ENCODE data around the gene TNFRSF18.

Gene TNFRSF18

DNA sequence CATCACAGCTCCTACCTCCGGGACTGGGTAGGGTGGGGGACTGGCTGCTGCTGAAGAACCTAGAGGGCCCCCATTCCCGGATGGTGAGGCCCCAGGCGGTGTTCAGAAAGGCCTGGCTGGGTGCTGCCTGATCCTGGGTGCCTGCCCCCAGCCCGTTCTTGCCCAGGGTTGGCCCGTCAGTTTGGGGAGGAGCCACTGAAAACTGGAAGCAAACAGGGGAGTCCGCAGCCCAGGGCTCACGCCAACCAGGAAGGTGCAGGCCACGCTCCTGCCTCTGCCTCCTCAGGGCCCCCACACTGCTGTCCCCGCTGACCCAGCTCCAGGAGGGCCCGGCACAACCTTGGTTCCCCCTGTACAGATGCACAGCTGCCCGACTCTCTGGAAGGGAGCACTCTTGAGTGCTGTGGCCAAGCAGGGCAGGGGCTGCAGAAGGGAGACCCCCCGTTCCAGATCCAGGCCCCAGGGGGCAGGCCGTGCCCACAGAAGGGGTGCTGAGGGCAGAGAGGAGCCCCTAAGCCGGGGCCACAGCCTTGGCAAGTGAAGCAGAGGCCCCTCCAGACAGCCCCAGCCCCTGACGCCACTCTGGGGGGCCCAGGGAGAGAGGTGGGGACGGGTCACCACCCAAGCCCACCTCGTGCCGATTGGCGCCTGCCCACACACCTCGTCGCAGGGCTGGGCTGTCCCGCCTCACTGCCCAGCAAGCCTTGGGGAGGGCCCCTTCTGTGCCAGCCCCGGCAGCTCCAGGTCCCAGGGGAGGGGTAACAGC lies 34.6 kb upstream of the TNFRSF18 start:
- no peak for DNase-seq (ENCODE audit: low read depth)

- no peak for DNase-seq (ENCODE audit: low read depth)
Observed at GRCh38 chr1:1240348-1240732, 33.9 kb upstream of the TNFRSF18 start.

DNA sequence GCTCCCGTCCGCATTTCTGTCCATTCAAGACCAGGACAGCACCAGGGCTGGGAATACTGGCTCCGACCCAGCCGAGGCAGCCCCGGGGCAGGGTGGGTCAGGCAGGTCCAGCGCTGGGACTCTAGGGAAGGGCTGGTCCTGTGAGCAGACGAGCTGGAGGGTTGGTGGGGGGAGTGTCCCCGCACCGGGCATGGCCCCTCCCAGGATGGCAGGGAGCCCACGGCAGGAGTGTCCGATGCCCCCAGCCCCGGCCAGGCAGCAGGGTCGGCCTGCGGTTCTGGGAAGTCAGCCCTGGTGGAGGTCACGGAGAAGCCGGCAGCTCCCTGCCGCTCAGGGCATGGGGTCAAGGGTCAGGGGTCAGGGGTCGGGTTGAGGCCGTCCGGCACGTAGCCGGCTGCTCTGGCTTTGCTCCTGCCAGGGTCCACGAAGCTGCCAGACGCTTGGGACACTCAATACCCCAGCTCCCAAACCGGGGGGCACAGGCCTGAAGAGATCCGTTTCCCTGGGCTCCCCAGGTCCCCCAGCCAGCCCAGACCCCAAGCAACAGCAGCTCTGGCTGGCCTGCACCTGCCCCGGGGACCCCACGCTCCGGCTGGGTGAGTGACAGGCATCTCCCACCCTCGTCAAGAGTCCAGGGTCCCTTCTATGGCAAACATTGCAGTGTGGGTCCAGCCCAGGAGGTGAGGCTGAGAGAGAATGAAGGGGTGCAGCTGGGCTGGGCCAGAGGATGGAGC lies 33.4 kb upstream of the TNFRSF18 start:
- DNase-seq (ENCODE audit: low read depth): no peak

GRCh38 chr1:1239227-1239613 lies 32.8 kb upstream of the TNFRSF18 start:
- no peak for DNase-seq (ENCODE audit: low read depth)

- no peak for DNase-seq (ENCODE audit: low read depth)
Observed at GRCh38 chr1:1238702-1239178, 32.3 kb upstream of the TNFRSF18 start.

DNA sequence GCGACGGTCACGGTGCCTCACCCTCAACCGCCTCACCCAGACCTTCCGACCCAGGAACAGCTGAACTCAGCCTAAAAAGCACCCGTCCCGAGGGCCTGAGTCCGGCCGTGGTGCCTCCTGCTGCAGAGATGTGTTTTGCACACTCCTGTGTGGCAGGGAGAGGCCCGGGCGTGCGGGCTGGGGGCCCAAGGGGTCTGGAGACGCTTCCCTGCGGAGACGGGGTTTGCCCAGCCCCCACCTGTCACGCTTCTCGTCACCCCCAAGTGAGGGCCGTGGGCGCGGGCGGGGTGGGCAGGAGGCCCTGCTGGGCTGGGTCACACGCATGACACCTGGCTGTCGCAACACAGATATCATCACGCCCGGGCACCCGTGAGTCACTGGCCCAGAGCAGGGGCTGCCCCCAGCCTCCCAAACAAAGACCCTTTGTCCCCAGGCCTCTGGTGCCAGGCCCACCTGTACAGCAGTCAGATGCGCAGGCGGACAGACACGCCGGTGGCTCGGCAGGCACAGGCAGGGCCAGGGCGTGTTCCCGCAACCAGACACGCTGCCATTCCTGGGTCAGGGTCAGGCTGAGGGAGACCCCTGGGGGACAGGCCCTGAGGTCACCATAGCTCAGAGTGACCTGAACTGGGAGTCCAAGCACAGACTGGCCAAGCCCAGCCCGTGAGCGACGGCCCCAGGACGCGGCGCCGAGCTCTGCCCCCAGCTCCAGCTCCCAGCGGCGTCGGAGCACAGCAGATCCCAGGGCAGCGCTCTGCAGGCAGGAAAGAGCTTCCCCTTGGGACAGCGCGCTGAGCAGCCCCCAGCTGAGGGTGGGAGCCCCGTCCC lies 31.7 kb upstream of the TNFRSF18 start:
- DNase-seq (ENCODE audit: low read depth): no peak

GRCh38 chr1:1236945-1237873 lies 30.8 kb upstream of the TNFRSF18 start:
- DNase-seq (ENCODE audit: low read depth): no peak

DNA sequence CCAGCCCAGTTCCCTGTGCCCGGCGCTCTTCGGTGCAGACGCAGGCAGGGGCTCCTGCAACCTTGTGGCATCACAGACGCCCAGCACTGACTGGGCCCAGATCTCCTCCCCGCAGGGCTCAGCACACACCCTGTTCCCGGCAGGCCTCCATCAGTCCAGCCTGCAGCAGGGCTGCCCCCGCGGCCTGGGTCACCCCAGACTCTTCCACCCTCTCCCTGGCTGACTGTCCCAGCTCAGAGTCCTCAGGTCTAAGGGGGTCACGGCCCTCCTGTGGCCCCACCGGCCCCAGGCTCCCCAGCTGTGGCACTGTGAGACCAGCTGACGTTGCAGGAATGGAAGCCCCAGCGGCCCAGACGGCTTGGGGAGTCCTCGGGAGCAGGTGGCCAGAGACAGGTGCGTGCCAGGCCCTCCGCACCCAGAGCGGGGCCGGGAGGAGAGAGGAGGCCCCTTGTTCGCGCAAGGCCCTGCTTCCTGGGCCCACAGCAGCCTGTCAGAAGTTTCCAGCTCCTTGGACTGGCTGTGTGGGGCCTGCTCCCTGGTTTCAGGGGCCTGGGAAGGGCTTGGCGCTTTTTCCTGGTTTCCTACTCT lies 29.9 kb upstream of the TNFRSF18 start:
- no peak for DNase-seq (ENCODE audit: low read depth)

DNA sequence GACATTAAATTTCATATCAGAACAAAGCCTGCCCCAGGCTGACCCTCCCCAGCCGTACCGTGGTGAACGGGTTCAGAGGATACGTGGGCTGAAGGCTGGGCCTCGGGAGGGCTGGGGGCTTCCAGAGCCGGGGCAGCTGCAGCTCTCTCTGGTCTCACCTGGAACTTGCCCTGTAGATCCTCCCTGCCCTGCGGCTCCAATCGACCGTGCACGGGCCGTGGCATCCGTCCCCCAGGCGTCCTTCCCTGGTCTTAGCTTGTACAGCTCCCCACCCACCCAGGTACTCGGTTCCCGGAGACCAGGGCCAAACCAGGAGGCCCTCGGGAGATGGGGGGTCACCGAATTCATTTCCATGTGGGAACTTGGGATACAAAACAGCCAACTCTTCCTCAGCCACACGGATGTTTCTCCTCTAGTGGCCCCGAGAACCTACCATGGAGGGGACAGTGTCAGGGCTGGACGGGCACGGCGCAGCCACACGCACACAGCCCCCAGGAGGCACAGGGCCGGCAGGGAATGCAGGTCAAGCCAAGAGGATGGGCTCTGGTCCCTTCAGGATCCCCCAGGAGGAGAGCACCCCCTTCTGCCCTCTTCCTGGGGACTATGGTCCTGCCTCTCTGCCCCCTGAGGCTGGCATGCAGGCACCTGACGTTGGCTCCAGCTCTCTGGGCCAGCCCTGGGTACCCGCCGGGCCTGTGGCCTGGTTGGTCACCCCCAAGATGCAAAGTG lies 28.8 kb upstream of the TNFRSF18 start:
- DNase-seq (ENCODE audit: low read depth): no peak

DNA sequence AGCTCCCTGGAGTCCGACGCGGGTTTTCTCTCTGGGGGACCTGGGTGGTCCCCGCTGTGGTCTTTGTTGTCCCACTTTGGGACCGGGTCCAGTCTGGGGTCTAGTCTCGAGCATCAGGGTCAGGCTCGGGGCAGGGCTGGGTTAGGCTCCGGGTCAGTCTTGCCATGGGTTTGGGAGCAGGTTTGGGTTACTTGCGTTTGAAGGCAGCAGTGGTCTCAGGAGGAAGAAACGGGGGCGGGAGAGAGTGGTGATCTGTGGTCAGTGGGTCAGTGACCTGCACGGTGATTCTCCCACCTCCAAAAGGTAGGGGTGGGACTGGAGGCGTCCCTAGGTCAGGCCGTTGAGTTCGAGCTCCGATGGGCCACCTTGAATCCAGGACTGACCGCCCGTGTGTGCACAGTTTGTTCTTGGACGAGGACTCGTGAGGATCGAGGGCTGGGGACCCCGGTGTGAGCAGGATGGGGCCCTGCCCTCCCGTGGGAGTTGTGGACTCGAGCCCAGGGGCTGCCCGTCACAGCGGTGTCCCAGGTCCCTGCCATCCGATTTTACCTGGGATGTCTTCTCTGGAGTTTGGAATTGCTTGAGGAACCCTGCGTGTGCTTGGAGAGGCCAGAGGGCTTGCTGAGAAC lies 27.9 kb upstream of the TNFRSF18 start:
- no peak for DNase-seq (ENCODE audit: low read depth)

GRCh38 chr1:1233567-1233892 lies 27.1 kb upstream of the TNFRSF18 start:
- no peak for DNase-seq (ENCODE audit: low read depth)

DNA sequence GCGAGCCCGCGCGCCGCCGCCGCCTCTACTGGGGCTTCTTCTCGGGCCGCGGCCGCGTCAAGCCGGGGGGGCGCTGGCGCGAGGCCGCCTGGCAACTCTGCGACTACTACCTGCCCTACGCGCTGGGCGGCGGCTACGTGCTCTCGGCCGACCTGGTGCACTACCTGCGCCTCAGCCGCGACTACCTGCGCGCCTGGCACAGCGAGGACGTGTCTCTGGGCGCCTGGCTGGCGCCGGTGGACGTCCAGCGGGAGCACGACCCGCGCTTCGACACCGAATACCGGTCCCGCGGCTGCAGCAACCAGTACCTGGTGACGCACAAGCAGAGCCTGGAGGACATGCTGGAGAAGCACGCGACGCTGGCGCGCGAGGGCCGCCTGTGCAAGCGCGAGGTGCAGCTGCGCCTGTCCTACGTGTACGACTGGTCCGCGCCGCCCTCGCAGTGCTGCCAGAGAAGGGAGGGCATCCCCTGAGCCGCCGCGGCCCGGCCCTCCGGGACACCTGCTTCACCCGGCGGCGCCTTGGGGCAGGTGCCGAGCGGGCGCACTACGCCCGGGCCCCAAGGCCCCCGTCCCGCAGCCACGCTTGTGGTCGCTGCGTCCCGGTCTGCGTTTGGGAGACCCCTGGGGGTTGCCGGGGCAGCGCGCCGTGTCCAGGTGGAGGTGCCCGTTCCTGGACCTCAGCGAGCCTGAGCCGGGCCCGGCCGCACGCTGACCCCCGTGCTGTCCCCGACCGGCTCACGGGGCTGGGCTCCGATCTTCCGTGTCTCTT lies 26.6 kb upstream of the TNFRSF18 start:
- no peak for DNase-seq (ENCODE audit: low read depth)

GRCh38 chr1:1232208-1232795 lies 25.9 kb upstream of the TNFRSF18 start, which contains the start of gene B3GALT6:
Gene B3GALT6 (plus strand): TSS chr1:1232237. CDS start chr1:1232279, 42 bp downstream.
- DNase-seq (ENCODE audit: low read depth): no peak

DNA sequence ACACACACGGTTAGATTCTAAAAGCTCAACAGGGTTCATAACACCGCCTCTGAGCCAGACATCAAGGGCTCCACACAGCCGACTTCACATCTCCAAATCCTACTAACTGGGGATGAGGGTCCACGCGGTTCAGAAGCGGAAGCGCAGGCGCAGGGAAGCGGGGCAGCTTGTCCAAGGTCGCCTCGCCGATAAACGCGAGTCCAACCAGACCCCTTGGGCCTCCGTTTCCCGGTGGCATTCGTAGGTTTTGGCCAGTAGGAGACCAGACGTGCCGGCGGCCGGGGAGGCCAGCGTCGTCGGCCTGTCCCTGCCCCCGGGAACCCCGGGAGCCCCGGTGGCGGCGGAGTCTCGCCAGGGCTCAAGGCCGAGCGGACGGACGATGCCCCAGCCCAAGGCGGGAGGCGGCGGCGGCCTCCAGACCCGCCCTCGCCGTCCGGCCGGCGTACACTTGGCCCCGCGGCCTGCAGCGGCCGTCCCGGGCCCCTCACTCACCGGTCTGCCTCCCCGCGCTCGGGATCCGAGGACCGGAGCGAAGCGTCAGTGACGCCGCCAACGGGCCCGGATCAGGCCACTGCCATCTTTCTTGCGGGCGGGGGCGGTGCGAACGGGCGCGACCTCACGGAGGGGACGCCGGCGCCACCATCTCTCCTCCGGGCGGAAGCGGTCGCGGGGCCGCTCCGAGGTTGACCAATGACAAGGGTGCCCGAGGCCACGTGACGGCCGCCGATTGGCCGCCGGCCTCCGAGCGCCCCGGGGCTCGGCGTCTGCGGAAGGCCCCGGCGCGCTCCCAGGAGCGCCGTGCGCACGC lies 25.2 kb upstream of the TNFRSF18 start, which contains the start of gene SDF4:
SDF4 (minus strand) TSS at position 602 of the 808 bp plus-strand sequence. CDS start 3,229 bp downstream, outside the sequence.
- peak; percentile 95 for DNase-seq (ENCODE audit: low read depth)

- no peak for DNase-seq (ENCODE audit: low read depth)
Observed at GRCh38 chr1:1230656-1231399, 24.4 kb upstream of the TNFRSF18 start.

GRCh38 chr1:1229770-1230169 lies 23.4 kb upstream of the TNFRSF18 start:
- DNase-seq (ENCODE audit: low read depth): no peak
